ENCODE results near the gene RCVRN. TPM values are rescaled to one million over a fixed set of nuclear protein-coding genes. Genes with fewer than 3 reads are reported as not detected.

Gene RCVRN
- not detected in 2 replicates for total RNA-seq

GRCh38 chr17:9905078-9905415, at the start of gene RCVRN:
Gene RCVRN, minus strand, starts transcription at chr17:9905271. Its CDS starts 91 bp downstream, at chr17:9905180.
- TF ChIP-seq CTCF (conservative IDR thresholded peaks at IDR 0.05; ENCODE audit: low read depth, low read length): no peak
- no peak within 1 kb of the TSS for H3K4me3 ChIP-seq (ENCODE audit: low read depth, low read length)
- no peak for DNase-seq (ENCODE audit: low read depth)

GRCh38 chr17:9953492-9953891, 48.4 kb upstream of the RCVRN start:
- no peak overlapping the region for H3K4me3 ChIP-seq (ENCODE audit: low read depth, low read length)
- no peak for TF ChIP-seq CTCF (conservative IDR thresholded peaks at IDR 0.05; ENCODE audit: low read depth, low read length)
- DNase-seq (ENCODE audit: low read depth): no peak

GRCh38 chr17:9951803-9952202, 46.7 kb upstream of the RCVRN start:
- TF ChIP-seq CTCF (conservative IDR thresholded peaks at IDR 0.05; ENCODE audit: low read depth, low read length): no peak
- H3K4me3 ChIP-seq (ENCODE audit: low read depth, low read length): no peak overlapping the region
- DNase-seq (ENCODE audit: low read depth): no peak

- DNase-seq (ENCODE audit: low read depth): no peak
- no peak for TF ChIP-seq CTCF (conservative IDR thresholded peaks at IDR 0.05; ENCODE audit: low read depth, low read length)
- H3K4me3 ChIP-seq (ENCODE audit: low read depth, low read length): no peak overlapping the region
These were observed 43.9 kb upstream of the RCVRN start for GRCh38 chr17:9948928-9949327.

- H3K4me3 ChIP-seq (ENCODE audit: low read depth, low read length): no peak overlapping the region
- TF ChIP-seq CTCF (conservative IDR thresholded peaks at IDR 0.05; ENCODE audit: low read depth, low read length): no peak
- no peak for DNase-seq (ENCODE audit: low read depth)
These were observed 39.6 kb upstream of the RCVRN start for GRCh38 chr17:9944704-9945103.

GRCh38 chr17:9943343-9943742, 38.3 kb upstream of the RCVRN start:
- H3K4me3 ChIP-seq (ENCODE audit: low read depth, low read length): no peak overlapping the region
- DNase-seq (ENCODE audit: low read depth): no peak
- no peak for TF ChIP-seq CTCF (conservative IDR thresholded peaks at IDR 0.05; ENCODE audit: low read depth, low read length)

GRCh38 chr17:9942885-9943284, 37.8 kb upstream of the RCVRN start:
- no peak for DNase-seq (ENCODE audit: low read depth)
- no peak for TF ChIP-seq CTCF (conservative IDR thresholded peaks at IDR 0.05; ENCODE audit: low read depth, low read length)
- no peak overlapping the region for H3K4me3 ChIP-seq (ENCODE audit: low read depth, low read length)

Measured in epithelial cell of proximal tubule (primary cell).